GM18508 (cell line): ENCODE results near the gene TTC27.
"Not testable (repeated sequence)": the region's sequence is repeated elsewhere in the genome, so short reads cannot be mapped to it uniquely, and the experiment has no call there.

ENCODE experiments used
- ATAC-seq: cut with Tn5 transposase; IDR thresholded peaks from one replicate; pipeline ENCODE4 v1.9.1; 2021; ENCODE audit warnings: moderate number of reproducible peaks; ENCODE audit not compliant: insufficient read depth, unreplicated experiment

TTC27 gene

GRCh38 chr2:32750880-32751279 lies 123.0 kb downstream of the TTC27 start:
- ATAC-seq: no peak

- ATAC-seq: no peak
Observed at GRCh38 chr2:32752205-32752604, 124.4 kb downstream of the TTC27 start.

- ATAC-seq: no peak
Observed at GRCh38 chr2:32752952-32753351, 125.1 kb downstream of the TTC27 start.

- ATAC-seq: not testable (repeated sequence)
Observed at GRCh38 chr2:32754676-32755075, 126.8 kb downstream of the TTC27 start.

GRCh38 chr2:32755666-32756065 lies 127.8 kb downstream of the TTC27 start:
- no peak for ATAC-seq

GRCh38 chr2:32756074-32756727 lies 128.4 kb downstream of the TTC27 start:
- no peak for ATAC-seq

GRCh38 chr2:32758232-32758631 lies 130.4 kb downstream of the TTC27 start:
- no peak for ATAC-seq

- no peak for ATAC-seq
Observed at GRCh38 chr2:32760628-32761027, 132.8 kb downstream of the TTC27 start.

- no peak for ATAC-seq
Observed at GRCh38 chr2:32768387-32769174, 140.7 kb downstream of the TTC27 start.

GRCh38 chr2:32770360-32770759 lies 142.5 kb downstream of the TTC27 start:
- ATAC-seq: no peak

GRCh38 chr2:32772638-32773447 lies 145.0 kb downstream of the TTC27 start:
- ATAC-seq: no peak

GRCh38 chr2:32773448-32773808 lies 145.6 kb downstream of the TTC27 start:
- ATAC-seq: no peak

- ATAC-seq: no peak
Observed at GRCh38 chr2:32775954-32776353, 148.1 kb downstream of the TTC27 start.

GRCh38 chr2:32777714-32778113 lies 149.9 kb downstream of the TTC27 start:
- no peak for ATAC-seq

- ATAC-seq: no peak
Observed at GRCh38 chr2:32780961-32781360, 153.1 kb downstream of the TTC27 start.

GRCh38 chr2:32783469-32783868 lies 155.6 kb downstream of the TTC27 start:
- no peak for ATAC-seq

- no peak for ATAC-seq
Observed at GRCh38 chr2:32783933-32784332, 156.1 kb downstream of the TTC27 start.

- no peak for ATAC-seq
Observed at GRCh38 chr2:32787207-32787606, 159.4 kb downstream of the TTC27 start.

GRCh38 chr2:32788114-32788513 lies 160.3 kb downstream of the TTC27 start:
- no peak for ATAC-seq

- no peak for ATAC-seq
Observed at GRCh38 chr2:32792416-32792815, 164.6 kb downstream of the TTC27 start.

- ATAC-seq: no peak
Observed at GRCh38 chr2:32798829-32799228, 171.0 kb downstream of the TTC27 start.
